H1 (cell line): Measurements from ENCODE around the gene DAAM1. TPM values are rescaled to one million over a fixed set of nuclear protein-coding genes. Genes with fewer than 3 reads are reported as not detected.

ENCODE experiments used
- CHD7 ChIP-seq: fragments of 300-600 bp; sonication (generic); IDR thresholded peaks from 2 replicates; pipeline ENCODE4 v1.7.1; 2012; ENCODE audit warnings: low read length, moderate library complexity, mild to moderate bottlenecking, inconsistent platforms; ENCODE audit not compliant: insufficient replicate concordance
- TBP ChIP-seq: IDR thresholded peaks from 2 replicates; pipeline ENCODE4 v1.6.1; 2011; ENCODE audit warnings: low read depth, low read length, improper control_type of control experiment
- polyA plus RNA-seq, 7 experiments: library from polyadenylated mRNA; depleted of rRNA in 3 of 7; stranded (reverse) in 5 of 7; unstranded in 2 of 7; fragments of >200 nt in 5 of 7; fragments of 200-250 nt in 2 of 7; gene quantifications; 1 replicate in 5 of 7; 2 replicates in 1 of 7; 4 replicates in 1 of 7; pipeline versions ENCODE4 v1.2.1 to v1.2.3, GENCODE V29; 2011 to 2013; ENCODE audit warnings: missing spikeins in 2 of 7, mixed read lengths in 2 of 7
- total RNA-seq: library from RNA; stranded (reverse); fragmentation: NEBNext Ultra II Directional; extraction: Animal tissue kit (Norgen Biotek cat#: 25700); gene quantifications from 2 replicates; pipeline ENCODE4 v1.2.1, GENCODE V29; 2021

Gene DAAM1
- total and polyA plus RNA-seq, 2 of the 8 experiments (the other 6 are each of a cell fraction or from before 2014, with no cell fraction given) = 5.0 to 44.9 TPM

DNA sequence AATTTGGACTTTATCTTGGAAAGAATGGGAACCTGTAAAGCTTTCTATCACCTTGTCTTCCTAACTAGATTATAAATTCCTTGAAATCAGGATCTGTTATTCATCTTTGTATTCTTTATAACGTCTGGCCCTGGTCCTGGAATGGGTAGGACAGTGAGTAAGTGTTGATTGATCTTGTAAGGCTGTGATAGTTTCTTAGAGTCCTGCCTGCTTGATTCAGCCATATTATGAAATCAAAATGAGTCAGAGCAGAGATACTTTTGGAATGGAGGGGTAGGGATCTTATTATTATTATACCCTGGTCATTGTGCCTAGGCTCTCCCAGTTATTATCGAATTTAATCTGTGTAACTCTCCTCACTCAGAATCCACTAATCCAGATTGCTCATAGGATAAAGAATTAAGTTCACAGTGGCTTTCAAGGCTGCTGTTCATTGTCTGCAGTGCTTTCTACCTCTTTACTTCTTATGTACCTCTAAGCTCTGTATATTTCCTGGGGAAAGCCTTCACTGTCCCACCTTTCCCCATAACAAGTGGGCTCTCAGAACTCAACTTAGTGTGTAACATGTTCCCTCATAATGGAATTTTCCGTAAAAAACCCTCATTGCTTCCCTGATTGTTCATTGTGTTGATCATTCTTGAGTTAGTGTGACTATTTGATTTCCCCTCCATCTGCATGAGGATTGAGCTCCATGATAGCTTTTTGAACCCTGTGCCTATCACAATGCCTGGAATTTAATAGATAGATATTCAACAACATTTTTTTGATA, 93.3 kb downstream of the DAAM1 start (continued):
- TF ChIP-seq CHD7 = no peak
- TF ChIP-seq TBP = no peak
